ENCODE measurements around the gene AK5. TPM values are rescaled to one million over a fixed set of nuclear protein-coding genes. Genes with fewer than 3 reads are reported as not detected.

Gene AK5
- total and polyA plus RNA-seq, 2 donors: 0.71 to 2.0 TPM

DNA sequence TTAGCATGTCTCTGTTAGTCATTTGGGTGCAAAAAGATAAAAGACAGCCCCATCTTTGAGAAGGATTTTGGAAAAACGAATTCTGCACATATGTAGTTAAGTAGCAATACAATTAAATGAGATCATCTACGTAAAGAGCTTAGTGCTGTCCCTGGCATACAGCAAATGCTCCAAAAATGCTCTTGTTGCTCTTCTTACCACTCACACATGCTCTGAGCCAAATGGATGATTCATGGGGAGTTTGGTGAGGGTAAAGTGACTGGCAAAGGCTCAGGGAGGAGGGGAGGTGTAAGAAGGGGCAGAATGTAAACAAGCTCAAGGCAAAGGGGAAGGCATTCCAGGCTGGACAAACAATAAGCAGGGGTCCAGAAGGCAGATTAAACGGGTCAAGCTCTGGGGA, 191.9 kb downstream of the AK5 start:
- H3K4me1 ChIP-seq (ENCODE audit: control insufficient read depth in 2 of 2, insufficient read depth in 2 of 2, low read length in 2 of 2): no peaks in the 10 kb centered on the region

DNA sequence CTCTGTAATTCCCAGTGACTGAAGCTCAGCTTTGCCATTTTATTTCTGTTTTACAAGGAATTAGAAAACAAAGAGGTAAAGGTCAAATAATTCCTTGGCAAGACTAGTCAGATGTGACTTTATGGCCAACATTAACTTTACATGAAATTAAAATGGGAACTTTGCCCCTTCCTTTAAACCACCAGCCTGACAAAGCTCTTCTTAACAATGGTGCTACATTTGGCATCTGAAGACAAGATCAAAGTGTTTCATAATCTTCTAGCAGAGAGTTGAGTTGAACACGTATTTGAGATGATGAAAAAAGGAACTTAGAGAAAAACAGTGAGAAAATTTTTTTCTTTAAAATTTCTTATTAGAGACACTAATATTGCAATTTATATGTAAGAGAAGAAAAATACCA, 193.8 kb downstream of the AK5 start:
- WGBS: 8% methylated on average over 1 of the region's 1 CpG
- no peak for DNase-seq (ENCODE audit: low read depth in 6 of 9, low spot score in 9 of 9)

More for the DNA sequence above, 191.9 kb downstream of the AK5 start:
- no peak overlapping the region for H3K27ac ChIP-seq (ENCODE audit: low read depth in 1 of 2, low read length in 1 of 2)
- no peak overlapping the region for H3K4me3 ChIP-seq (ENCODE audit: low read length in 2 of 2)
- H3K9me3 ChIP-seq (ENCODE audit: control insufficient read depth in 2 of 2, insufficient read depth in 1 of 2, low read length in 1 of 2): no peaks in the 10 kb centered on the region
- no peaks in the 10 kb centered on the region for H3K27me3 ChIP-seq (ENCODE audit: control insufficient read depth in 2 of 2, insufficient read depth in 1 of 2, low read length in 1 of 2)
- 94% methylated on average over 3 of the region's 3 CpGs for WGBS
- no peaks in the 10 kb centered on the region for H3K36me3 ChIP-seq (ENCODE audit: control insufficient read depth in 2 of 2, insufficient read depth in 2 of 2, low read length in 1 of 2)
- DNase-seq (ENCODE audit: low read depth in 6 of 9, low spot score in 9 of 9): no peak

DNA sequence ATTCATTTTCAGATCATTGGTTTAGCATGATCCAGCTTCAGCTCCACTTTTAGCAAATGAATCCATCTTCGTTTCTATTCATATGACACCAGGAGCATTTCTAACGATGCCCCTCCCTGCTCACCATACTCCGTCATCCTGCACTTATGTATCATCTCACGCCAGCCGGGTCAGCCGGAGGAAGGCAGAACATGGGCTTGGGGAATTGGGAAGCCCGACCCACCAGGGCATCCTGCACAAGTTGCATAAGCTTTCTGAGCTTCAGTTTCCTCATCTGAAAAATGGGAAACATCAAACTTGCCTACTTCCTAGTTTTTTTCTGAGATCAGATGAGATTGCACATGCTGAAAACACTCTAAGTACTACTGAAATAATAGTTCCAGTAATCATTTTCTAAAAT, 194.7 kb downstream of the AK5 start:
- no peak for DNase-seq (ENCODE audit: low read depth in 6 of 9, low spot score in 9 of 9)
- 93% methylated on average over 7 of the region's 7 CpGs for WGBS
- H3K27me3 ChIP-seq (ENCODE audit: control insufficient read depth in 2 of 2, insufficient read depth in 1 of 2, low read length in 1 of 2): no peaks in the 10 kb centered on the region
- H3K4me1 ChIP-seq (ENCODE audit: control insufficient read depth in 2 of 2, insufficient read depth in 2 of 2, low read length in 2 of 2): no peaks in the 10 kb centered on the region
- H3K4me3 ChIP-seq (ENCODE audit: low read length in 2 of 2): no peak overlapping the region
- H3K9me3 ChIP-seq (ENCODE audit: control insufficient read depth in 2 of 2, insufficient read depth in 1 of 2, low read length in 1 of 2): no peaks in the 10 kb centered on the region
- no peak overlapping the region for H3K27ac ChIP-seq (ENCODE audit: low read depth in 1 of 2, low read length in 1 of 2)
- H3K36me3 ChIP-seq (ENCODE audit: control insufficient read depth in 2 of 2, insufficient read depth in 2 of 2, low read length in 1 of 2): no peaks in the 10 kb centered on the region

More for the DNA sequence above, 193.8 kb downstream of the AK5 start:
- no peaks in the 10 kb centered on the region for H3K9me3 ChIP-seq (ENCODE audit: control insufficient read depth in 2 of 2, insufficient read depth in 1 of 2, low read length in 1 of 2)
- H3K27ac ChIP-seq (ENCODE audit: low read depth in 1 of 2, low read length in 1 of 2): no peak overlapping the region
- H3K27me3 ChIP-seq (ENCODE audit: control insufficient read depth in 2 of 2, insufficient read depth in 1 of 2, low read length in 1 of 2): no peaks in the 10 kb centered on the region
- H3K4me3 ChIP-seq (ENCODE audit: low read length in 2 of 2): no peak overlapping the region
- H3K4me1 ChIP-seq (ENCODE audit: control insufficient read depth in 2 of 2, insufficient read depth in 2 of 2, low read length in 2 of 2): no peaks in the 10 kb centered on the region
- no peaks in the 10 kb centered on the region for H3K36me3 ChIP-seq (ENCODE audit: control insufficient read depth in 2 of 2, insufficient read depth in 2 of 2, low read length in 1 of 2)

DNA sequence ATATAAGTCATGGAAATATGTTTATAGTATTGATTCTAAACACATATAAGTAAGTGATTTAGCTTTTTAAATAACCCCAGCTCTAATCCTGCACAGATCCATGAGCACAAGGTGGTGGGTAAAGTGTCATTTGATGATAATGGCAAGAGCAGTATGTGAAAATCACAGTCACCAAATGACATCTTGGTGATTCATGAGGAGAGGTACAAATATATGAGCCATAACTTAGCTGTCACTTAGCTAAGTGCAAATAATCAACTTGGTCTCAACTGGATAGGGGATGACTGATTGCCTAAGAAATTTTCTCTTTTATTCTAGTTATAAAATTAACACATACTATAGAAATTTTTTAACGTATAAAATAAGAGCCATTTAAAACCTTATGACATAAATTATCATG, 202.5 kb downstream of the AK5 start:
- Histone ChIP-seq H3K4me1 (ENCODE audit: control insufficient read depth in 2 of 2, insufficient read depth in 2 of 2, low read length in 2 of 2) (no peaks in the 10 kb centered on the region), H3K9me3 (ENCODE audit: control insufficient read depth in 2 of 2, insufficient read depth in 1 of 2, low read length in 1 of 2) (no peaks in the 10 kb centered on the region), H3K4me3 (ENCODE audit: low read length in 2 of 2) (no peak overlapping the region), H3K27ac (ENCODE audit: low read depth in 1 of 2, low read length in 1 of 2) (no peak overlapping the region), H3K36me3 (ENCODE audit: control insufficient read depth in 2 of 2, insufficient read depth in 2 of 2, low read length in 1 of 2) (no peaks in the 10 kb centered on the region), H3K27me3 (ENCODE audit: control insufficient read depth in 2 of 2, insufficient read depth in 1 of 2, low read length in 1 of 2) (no peaks in the 10 kb centered on the region)
- 98% methylated on average over 1 of the region's 1 CpG for WGBS
- DNase-seq (ENCODE audit: low read depth in 6 of 9, low spot score in 9 of 9): no peak

DNA sequence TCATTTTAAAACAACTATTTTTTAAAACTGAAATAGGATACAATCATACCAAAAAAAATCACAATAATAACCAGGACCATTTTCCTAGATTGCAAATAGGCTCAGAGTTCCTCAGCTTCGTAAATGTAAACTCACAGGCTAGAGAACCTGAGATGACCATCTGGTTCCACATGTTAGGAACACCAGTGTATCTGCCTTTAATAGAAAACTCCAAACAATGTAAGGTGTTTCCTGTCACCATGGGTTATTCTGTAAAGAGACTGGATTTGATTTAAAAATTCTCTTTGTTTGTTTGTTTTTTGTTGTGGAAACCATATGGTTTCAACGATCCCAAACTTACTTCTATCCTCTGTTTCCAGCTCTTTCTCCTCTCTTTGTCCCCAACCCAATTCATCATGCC, 203.1 kb downstream of the AK5 start:
- 92% methylated on average over 2 of the region's 2 CpGs for WGBS
- no peak for DNase-seq (ENCODE audit: low read depth in 6 of 9, low spot score in 9 of 9)
- Histone ChIP-seq H3K4me3 (ENCODE audit: low read length in 2 of 2) (no peak overlapping the region), H3K27ac (ENCODE audit: low read depth in 1 of 2, low read length in 1 of 2) (no peak overlapping the region), H3K36me3 (ENCODE audit: control insufficient read depth in 2 of 2, insufficient read depth in 2 of 2, low read length in 1 of 2) (no peaks in the 10 kb centered on the region), H3K4me1 (ENCODE audit: control insufficient read depth in 2 of 2, insufficient read depth in 2 of 2, low read length in 2 of 2) (no peaks in the 10 kb centered on the region), H3K9me3 (ENCODE audit: control insufficient read depth in 2 of 2, insufficient read depth in 1 of 2, low read length in 1 of 2) (no peaks in the 10 kb centered on the region), H3K27me3 (ENCODE audit: control insufficient read depth in 2 of 2, insufficient read depth in 1 of 2, low read length in 1 of 2) (no peaks in the 10 kb centered on the region)

DNA sequence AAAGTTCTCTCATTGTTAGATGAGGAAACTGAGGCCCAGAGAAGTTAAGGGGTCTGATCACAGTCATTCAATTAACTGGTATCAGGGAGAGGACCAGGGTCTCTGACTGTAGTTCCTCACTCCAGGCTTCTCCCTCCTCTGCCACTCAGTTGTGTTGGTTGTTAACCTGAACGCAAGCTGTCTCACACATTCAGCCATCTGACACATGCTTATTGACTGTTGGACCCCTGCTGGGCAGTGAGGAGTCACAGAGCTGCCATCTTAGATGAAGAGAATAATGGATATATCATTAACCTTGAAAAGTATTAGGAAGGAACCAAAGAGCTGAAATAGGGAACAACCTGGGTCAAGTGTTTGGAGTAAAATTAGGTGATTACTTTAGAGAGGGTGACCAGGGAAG, 205.8 kb downstream of the AK5 start:
- 96% methylated on average over 1 of the region's 1 CpG for WGBS
- H3K4me1 ChIP-seq (ENCODE audit: control insufficient read depth in 2 of 2, insufficient read depth in 2 of 2, low read length in 2 of 2): no peaks in the 10 kb centered on the region

DNA sequence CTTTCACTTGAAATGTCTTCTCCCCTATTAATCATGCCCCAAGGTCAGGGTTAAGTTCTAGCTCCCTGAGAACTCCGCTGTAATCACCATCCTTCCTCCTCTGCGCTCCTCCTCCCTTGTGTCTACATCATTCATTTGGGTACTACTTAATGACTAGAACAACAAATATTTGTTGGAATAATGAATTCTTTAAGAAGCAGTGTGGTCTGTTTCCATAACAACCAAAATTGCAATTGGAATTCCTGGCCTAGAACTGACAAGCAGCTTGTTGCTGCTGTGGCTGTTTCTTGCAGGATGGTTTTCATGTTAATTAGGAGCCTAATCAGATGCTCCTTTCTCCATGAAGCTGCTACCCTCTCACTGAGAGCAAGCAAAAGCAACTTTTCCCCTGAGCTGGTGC, 208.1 kb downstream of the AK5 start:
- Histone ChIP-seq H3K9me3 (ENCODE audit: control insufficient read depth in 2 of 2, insufficient read depth in 1 of 2, low read length in 1 of 2) (no peaks in the 10 kb centered on the region), H3K36me3 (ENCODE audit: control insufficient read depth in 2 of 2, insufficient read depth in 2 of 2, low read length in 1 of 2) (no peaks in the 10 kb centered on the region), H3K4me3 (ENCODE audit: low read length in 2 of 2) (no peak overlapping the region), H3K4me1 (ENCODE audit: control insufficient read depth in 2 of 2, insufficient read depth in 2 of 2, low read length in 2 of 2) (no peaks in the 10 kb centered on the region), H3K27ac (ENCODE audit: low read depth in 1 of 2, low read length in 1 of 2) (no peak overlapping the region), H3K27me3 (ENCODE audit: control insufficient read depth in 2 of 2, insufficient read depth in 1 of 2, low read length in 1 of 2) (no peaks in the 10 kb centered on the region)
- no peak for DNase-seq (ENCODE audit: low read depth in 6 of 9, low spot score in 9 of 9)
- 97% methylated on average over 2 of the region's 2 CpGs for WGBS

More for the DNA sequence above, 205.8 kb downstream of the AK5 start:
- Histone ChIP-seq H3K4me3 (ENCODE audit: low read length in 2 of 2) (no peak overlapping the region), H3K9me3 (ENCODE audit: control insufficient read depth in 2 of 2, insufficient read depth in 1 of 2, low read length in 1 of 2) (no peaks in the 10 kb centered on the region), H3K27me3 (ENCODE audit: control insufficient read depth in 2 of 2, insufficient read depth in 1 of 2, low read length in 1 of 2) (no peaks in the 10 kb centered on the region), H3K36me3 (ENCODE audit: control insufficient read depth in 2 of 2, insufficient read depth in 2 of 2, low read length in 1 of 2) (no peaks in the 10 kb centered on the region), H3K27ac (ENCODE audit: low read depth in 1 of 2, low read length in 1 of 2) (no peak overlapping the region)
- no peak for DNase-seq (ENCODE audit: low read depth in 6 of 9, low spot score in 9 of 9)

DNA sequence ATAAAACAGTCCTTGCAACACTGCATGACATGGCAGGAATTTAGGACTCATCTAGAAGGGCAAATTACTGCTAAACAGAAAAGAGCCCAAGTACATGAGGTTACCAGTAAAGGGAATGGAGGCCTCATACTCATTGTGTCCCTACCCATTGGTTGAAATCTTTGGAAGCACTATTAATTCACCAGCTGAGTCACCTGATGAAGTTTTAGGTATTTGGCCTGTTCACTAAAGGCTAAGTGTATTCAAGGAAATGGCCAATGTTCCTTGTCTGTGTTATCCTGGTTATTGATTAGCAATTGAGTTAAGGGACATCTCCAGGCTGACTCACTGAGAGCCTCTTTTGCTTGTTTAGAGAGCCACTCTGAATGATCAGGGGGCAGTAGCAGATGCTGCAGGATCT, 212.2 kb downstream of the AK5 start:
- Histone ChIP-seq H3K4me3 (ENCODE audit: low read length in 2 of 2) (no peak overlapping the region), H3K4me1 (ENCODE audit: control insufficient read depth in 2 of 2, insufficient read depth in 2 of 2, low read length in 2 of 2) (no peaks in the 10 kb centered on the region), H3K27ac (ENCODE audit: low read depth in 1 of 2, low read length in 1 of 2) (no peak overlapping the region), H3K9me3 (ENCODE audit: control insufficient read depth in 2 of 2, insufficient read depth in 1 of 2, low read length in 1 of 2) (no peaks in the 10 kb centered on the region), H3K36me3 (ENCODE audit: control insufficient read depth in 2 of 2, insufficient read depth in 2 of 2, low read length in 1 of 2) (no peaks in the 10 kb centered on the region), H3K27me3 (ENCODE audit: control insufficient read depth in 2 of 2, insufficient read depth in 1 of 2, low read length in 1 of 2) (no peaks in the 10 kb centered on the region)
- DNase-seq (ENCODE audit: low read depth in 6 of 9, low spot score in 9 of 9): no peak

DNA sequence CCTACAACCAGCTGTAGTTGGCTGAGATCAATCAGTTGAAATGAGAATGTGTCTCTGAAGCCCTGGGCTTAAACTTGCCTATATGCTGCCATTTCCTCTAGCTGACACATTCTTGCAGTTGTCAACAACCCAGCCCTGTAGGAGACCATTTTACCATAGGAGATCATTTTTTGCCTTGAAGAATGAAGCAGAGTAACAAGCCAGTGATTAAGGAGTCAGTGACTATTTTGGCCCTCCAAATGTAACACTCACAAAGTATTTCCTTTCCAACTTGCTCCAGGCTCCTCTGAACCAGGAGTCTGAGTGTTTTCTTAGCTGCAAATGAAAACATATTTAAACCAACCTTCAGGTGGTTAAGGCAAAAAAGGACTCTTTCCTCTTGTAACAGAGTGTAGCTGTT, 217.1 kb downstream of the AK5 start:
- H3K4me1 ChIP-seq (ENCODE audit: control insufficient read depth in 2 of 2, insufficient read depth in 2 of 2, low read length in 2 of 2): no peaks in the 10 kb centered on the region
- no peak overlapping the region for H3K4me3 ChIP-seq (ENCODE audit: low read length in 2 of 2)
- H3K9me3 ChIP-seq (ENCODE audit: control insufficient read depth in 2 of 2, insufficient read depth in 1 of 2, low read length in 1 of 2): no peaks in the 10 kb centered on the region
- H3K27ac ChIP-seq (ENCODE audit: low read depth in 1 of 2, low read length in 1 of 2): no peak overlapping the region
- no peak for DNase-seq (ENCODE audit: low read depth in 6 of 9, low spot score in 9 of 9)
- no peaks in the 10 kb centered on the region for H3K36me3 ChIP-seq (ENCODE audit: control insufficient read depth in 2 of 2, insufficient read depth in 2 of 2, low read length in 1 of 2)
- H3K27me3 ChIP-seq (ENCODE audit: control insufficient read depth in 2 of 2, insufficient read depth in 1 of 2, low read length in 1 of 2): no peaks in the 10 kb centered on the region

DNA sequence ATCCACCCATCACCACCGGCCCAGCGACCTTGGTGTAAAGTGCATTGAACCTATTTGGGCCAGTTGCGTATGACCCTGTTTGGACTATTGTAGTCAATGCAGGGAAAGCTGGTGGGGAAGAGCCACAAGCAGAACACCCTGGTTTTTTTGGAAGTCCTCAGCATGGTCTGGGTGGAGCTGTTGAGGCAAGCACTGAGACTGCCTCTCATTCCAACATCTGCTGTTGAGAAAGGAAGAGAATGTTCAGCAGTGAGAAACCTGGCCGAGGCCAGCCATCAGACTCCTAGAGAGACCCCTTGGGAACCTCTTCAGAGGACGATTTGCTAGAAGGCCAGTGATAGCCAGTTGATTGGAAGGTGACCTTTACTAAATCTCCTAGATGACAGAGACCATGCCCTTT, 217.6 kb downstream of the AK5 start:
- 97% methylated on average over 5 of the region's 5 CpGs for WGBS
- DNase-seq (ENCODE audit: low read depth in 6 of 9, low spot score in 9 of 9): no peak
- H3K4me1 ChIP-seq (ENCODE audit: control insufficient read depth in 2 of 2, insufficient read depth in 2 of 2, low read length in 2 of 2): no peaks in the 10 kb centered on the region

More for the DNA sequence above, 217.6 kb downstream of the AK5 start:
- H3K36me3 ChIP-seq (ENCODE audit: control insufficient read depth in 2 of 2, insufficient read depth in 2 of 2, low read length in 1 of 2): no peaks in the 10 kb centered on the region
- no peaks in the 10 kb centered on the region for H3K9me3 ChIP-seq (ENCODE audit: control insufficient read depth in 2 of 2, insufficient read depth in 1 of 2, low read length in 1 of 2)
- no peak overlapping the region for H3K4me3 ChIP-seq (ENCODE audit: low read length in 2 of 2)
- no peak overlapping the region for H3K27ac ChIP-seq (ENCODE audit: low read depth in 1 of 2, low read length in 1 of 2)
- H3K27me3 ChIP-seq (ENCODE audit: control insufficient read depth in 2 of 2, insufficient read depth in 1 of 2, low read length in 1 of 2): no peaks in the 10 kb centered on the region
